ENCODE data around the gene FOXK1. TPM values are rescaled to one million over a fixed set of nuclear protein-coding genes. Genes with fewer than 3 reads are reported as not detected.

The FOXK1 gene
- total and polyA plus RNA-seq, 9 of the 15 experiments (the other 6 are each of a cell fraction or from before 2014, with no cell fraction given): 0.32 to 45.5 (median 8.1) TPM

GRCh38 chr7:4713183-4713784 is 31.2 kb downstream of the FOXK1 start (continued):
- TF ChIP-seq ZNF740 (CRISPR knock-in tag; IDR thresholded peaks at IDR 0.05) (no peak), ZNF740 (tag; IDR thresholded peaks at IDR 0.05) (no peak), SMARCA5 (IDR thresholded peaks at IDR 0.05) (peak; percentile 61; the same call in 1 of the 2 replicates), ARNT (IDR thresholded peaks at IDR 0.05) (0 out of 4 replicates have a peak, but pooled peaks of 1 of the 2 experiments have one; percentile 43), E2F6 (IDR thresholded peaks at IDR 0.05; ENCODE audit: borderline replicate concordance in 1 of 2, extremely low read depth in 1 of 2, insufficient read depth in 1 of 2, insufficient read length in 1 of 2, low read depth in 1 of 2, low read length in 1 of 2, poor library complexity in 1 of 2, severe bottlenecking in 1 of 2) (peak; percentile 22 to 83), TAF7 (tag; IDR thresholded peaks at IDR 0.05) (no peak), ZBTB33 (CRISPR knock-in tag; IDR thresholded peaks at IDR 0.05) (peak; percentile 86), MAX (CRISPR knock-in tag; IDR thresholded peaks at IDR 0.05) (peak; percentile 56), ZNF311 (CRISPR knock-in tag; IDR thresholded peaks at IDR 0.05) (no peak)

Data from K562 (cell line).